GM23338 (cell line): ENCODE measurements around the gene HHIP. TPM values are rescaled to one million over a fixed set of nuclear protein-coding genes. Genes with fewer than 3 reads are reported as not detected.

ENCODE experiments used
- ATAC-seq: fragments of 200-7000 bp; cut with Tn5 transposase; 3 replicates; pipeline ENCODE4 v1.9.1; 2020
- DNase-seq: peaks from one replicate; pipeline ENCODE4 v3.0.0-alpha.2; 2015; ENCODE audit warnings: low spot score
- H2AFZ ChIP-seq: fragments of 200-600 bp; sonication (generic); 2 replicates; pipeline ENCODE4 v1.8.0; 2016; ENCODE audit warnings: antibody characterized with exemption, mild to moderate bottlenecking, moderate library complexity
- H3F3A ChIP-seq: fragments of 200-600 bp; sonication (generic); replicated peaks from 2 replicates; pipeline ENCODE4 v1.8.0; 2017; ENCODE audit warnings: antibody characterized with exemption, mixed run types, low read depth
- H3K27ac ChIP-seq: fragments of 200-600 bp; sonication (generic); 2 replicates; pipeline ENCODE4 v1.6.1; 2016; ENCODE audit warnings: low read depth
- H3K27me3 ChIP-seq: fragments of 200-600 bp; sonication (generic); 2 replicates; pipeline ENCODE4 v1.8.0; 2016; ENCODE audit warnings: mild to moderate bottlenecking, mixed run types, moderate library complexity; ENCODE audit not compliant: insufficient read depth
- H3K36me3 ChIP-seq: fragments of 200-600 bp; sonication (generic); 2 replicates; pipeline ENCODE4 v1.8.0; 2016; ENCODE audit warnings: mild to moderate bottlenecking; ENCODE audit not compliant: insufficient read depth
- H3K4me1 ChIP-seq: fragments of 200-600 bp; sonication (generic); 2 replicates; pipeline ENCODE4 v1.8.0; 2016; ENCODE audit warnings: mild to moderate bottlenecking, moderate library complexity; ENCODE audit not compliant: insufficient read depth
- H3K4me2 ChIP-seq: fragments of 200-600 bp; sonication (generic); 2 replicates; pipeline ENCODE4 v1.7.1; 2017; ENCODE audit warnings: mixed run types
- H3K4me3 ChIP-seq: fragments of 200-600 bp; sonication (generic); 2 replicates; pipeline ENCODE4 v1.6.1; 2016; ENCODE audit warnings: mixed run types
- H3K79me2 ChIP-seq: fragments of 200-600 bp; sonication (generic); replicated peaks from 2 replicates; pipeline ENCODE4 v1.8.0; 2017; ENCODE audit warnings: mild to moderate bottlenecking; ENCODE audit not compliant: insufficient read depth
- H3K9me2 ChIP-seq: fragments of 200-600 bp; sonication (generic); 2 replicates; pipeline ENCODE4 v1.8.0; 2017; ENCODE audit not compliant: insufficient read depth
- H4K20me1 ChIP-seq: fragments of 200-600 bp; sonication (generic); replicated peaks from 2 replicates; pipeline ENCODE4 v1.8.0; 2017; ENCODE audit warnings: mild to moderate bottlenecking; ENCODE audit not compliant: insufficient read depth
- H3K27ac Mint-ChIP-seq: 2 replicates; pipeline ENCODE4 v1.8.0; 2020; ENCODE audit warnings: inconsistent platforms, mild to moderate bottlenecking, moderate library complexity, mixed read lengths
- H3K27me3 Mint-ChIP-seq: 3 replicates; pipeline ENCODE4 v1.8.0; 2022; ENCODE audit warnings: low read depth, mild to moderate bottlenecking, moderate library complexity, mixed read lengths, inconsistent platforms; ENCODE audit not compliant: insufficient read depth, poor library complexity
- H3K36me3 Mint-ChIP-seq: 3 replicates; pipeline ENCODE4 v1.8.0; 2021; ENCODE audit warnings: low read depth, mild to moderate bottlenecking, inconsistent platforms, moderate library complexity, mixed read lengths
- H3K4me1 Mint-ChIP-seq: 3 replicates; pipeline ENCODE4 v1.8.0; 2020; ENCODE audit warnings: mild to moderate bottlenecking, inconsistent platforms, mixed read lengths
- H3K4me3 Mint-ChIP-seq: 3 replicates; pipeline ENCODE4 v1.8.0; 2021; ENCODE audit warnings: moderate library complexity, mild to moderate bottlenecking, inconsistent platforms, mixed read lengths
- H3K9me3 Mint-ChIP-seq: 3 replicates; pipeline ENCODE4 v1.8.0; 2020; ENCODE audit warnings: moderate library complexity, mild to moderate bottlenecking, inconsistent platforms, mixed read lengths
- CREB1 ChIP-seq: fragments of 250-450 bp; sonication (Bioruptor Pico); IDR thresholded peaks from 2 replicates; pipeline ENCODE4 v1.5.0; 2020; ENCODE audit warnings: low read depth, mild to moderate bottlenecking, moderate library complexity
- CTCF ChIP-seq, 2 experiments: fragments of 200-600 bp in 1 of 2; sonication (generic) in 1 of 2; conservative IDR thresholded peaks; 2 replicates each; pipeline versions ENCODE4 v1.5.1 to v1.6.1; 2016 to 2017; ENCODE audit warnings: antibody characterized with exemption in 2 of 2, low read depth in 2 of 2, mild to moderate bottlenecking in 2 of 2, moderate library complexity in 1 of 2
- ETS1 ChIP-seq: IDR thresholded peaks from 2 replicates; pipeline ENCODE4 v1.6.1; 2016; ENCODE audit warnings: antibody characterized with exemption
- EZH2 ChIP-seq: fragments of 200-600 bp; sonication (generic); IDR thresholded peaks from one replicate; pipeline ENCODE4 v1.8.0; 2017; ENCODE audit warnings: antibody characterized with exemption, mild to moderate bottlenecking, low read depth; ENCODE audit not compliant: unreplicated experiment
- EZH2phosphoT487 ChIP-seq: fragments of 200-600 bp; sonication (generic); IDR thresholded peaks from one replicate; pipeline ENCODE4 v1.8.1; 2018; ENCODE audit warnings: antibody characterized with exemption; ENCODE audit not compliant: unreplicated experiment
- JUNB ChIP-seq: IDR thresholded peaks from one replicate; pipeline ENCODE4 v1.6.1; 2016; ENCODE audit warnings: antibody characterized with exemption; ENCODE audit not compliant: unreplicated experiment
- NANOG ChIP-seq: IDR thresholded peaks from 2 replicates; pipeline ENCODE4 v1.6.1; 2016; ENCODE audit warnings: antibody characterized with exemption, borderline replicate concordance
- POLR2AphosphoS5 ChIP-seq: IDR thresholded peaks from 2 replicates; pipeline ENCODE4 v1.6.1; 2016; ENCODE audit warnings: antibody characterized with exemption, low read depth
- REST ChIP-seq: IDR thresholded peaks from one replicate; pipeline ENCODE4 v1.6.1; 2018; ENCODE audit warnings: antibody characterized with exemption; ENCODE audit not compliant: unreplicated experiment
- STAT1 ChIP-seq: IDR thresholded peaks from one replicate; pipeline ENCODE4 v1.6.1; 2016; ENCODE audit warnings: antibody characterized with exemption; ENCODE audit not compliant: unreplicated experiment
- ZNF114 ChIP-seq: fragments of 250-450 bp; sonication (Bioruptor Pico); IDR thresholded peaks from 2 replicates; pipeline ENCODE4 v1.5.0; 2020; ENCODE audit warnings: mild to moderate bottlenecking, moderate library complexity
- ZNF331 ChIP-seq: fragments of 250-450 bp; sonication (Bioruptor Pico); IDR thresholded peaks from 2 replicates; pipeline ENCODE4 v1.5.0; 2020; ENCODE audit warnings: low read depth, mild to moderate bottlenecking, moderate library complexity
- ZNF462 ChIP-seq: fragments of 250-450 bp; sonication (Bioruptor Pico); IDR thresholded peaks from 2 replicates; pipeline ENCODE4 v1.5.0; 2020; ENCODE audit warnings: mild to moderate bottlenecking, moderate library complexity
- polyA plus RNA-seq: library from polyadenylated mRNA; unstranded; fragments of >200 nt; fragmentation: Nextera tagmentation; extraction: Ambion mirVana; gene quantifications from 2 replicates; pipeline ENCODE4 v1.2.1, GENCODE V29; 2016
- total RNA-seq: library from RNA; depleted of rRNA; stranded (reverse); fragments of >200 nt; shearing (Covaris generic); gene quantifications from 2 replicates; pipeline ENCODE4 v1.2.3, GENCODE V29; 2014

The HHIP gene
- total and polyA plus RNA-seq, 2 experiments from 2014 or later = 2.5 to 4.2 TPM

GRCh38 chr4:144689125-144689524 lies 43.2 kb downstream of the HHIP start:
- H3K36me3 Mint-ChIP-seq = no peaks in the 10 kb centered on the region
- DNase-seq = no peak
- no peak overlapping the region for H3K27ac ChIP-seq
- H3K9me3 Mint-ChIP-seq = no peaks in the 10 kb centered on the region
- H3K4me3 Mint-ChIP-seq = no peak overlapping the region
- peaks cover 10% of the 10 kb centered on the region for H3K4me1 Mint-ChIP-seq
- H3K79me2 ChIP-seq = no peaks in the 10 kb centered on the region
- no peaks in the 10 kb centered on the region for H3K36me3 ChIP-seq
- H3K27me3 Mint-ChIP-seq = no peaks in the 10 kb centered on the region
- no peaks in the 10 kb centered on the region for H4K20me1 ChIP-seq
- no peak overlapping the region for H3K27ac Mint-ChIP-seq
- H2AFZ ChIP-seq = no peak overlapping the region
- H3K9me2 ChIP-seq = no peaks in the 10 kb centered on the region
- no peak overlapping the region for H3K4me2 ChIP-seq
- peaks cover 14% of the 10 kb centered on the region; the same call in 1 of the 2 replicates for H3K4me1 ChIP-seq
- ATAC-seq = no peak
- H3F3A ChIP-seq = no peaks in the 10 kb centered on the region
- no peaks in the 10 kb centered on the region for H3K27me3 ChIP-seq
- no peak overlapping the region for H3K4me3 ChIP-seq
- TF ChIP-seq NANOG (no peak), ZNF462 (CRISPR knock-in tag) (no peak), ZNF331 (no peak), JUNB (no peak), POLR2AphosphoS5 (no peak), CTCF (conservative IDR thresholded peaks at IDR 0.05; ENCODE audit: low read depth in 2 of 2) (no peak), CREB1 (CRISPR knock-in tag) (no peak), REST (no peak), ETS1 (no peak), EZH2 (no peak), EZH2phosphoT487 (no peak), ZNF114 (CRISPR knock-in tag) (no peak), STAT1 (no peak)
